IPS DF 6.9 (cell line): Measurements from ENCODE around the gene MYH13.

ENCODE experiments used
- DNase-seq: peaks from one replicate; pipeline ENCODE4 v3.0.0-alpha.2; 2013; ENCODE audit warnings: low read depth, low spot score
- H3K27ac ChIP-seq: one replicate; pipeline ENCODE4 v1.5.1; 2013; ENCODE audit warnings: low read length, control low read depth
- H3K27me3 ChIP-seq: 2 replicates; pipeline ENCODE4 v1.6.1; 2013; ENCODE audit warnings: mild to moderate bottlenecking, low read length; ENCODE audit not compliant: control insufficient read depth, insufficient read depth
- H3K36me3 ChIP-seq: 2 replicates; pipeline ENCODE4 v1.6.1; 2013; ENCODE audit warnings: low read length; ENCODE audit not compliant: control insufficient read depth, insufficient read depth
- H3K4me1 ChIP-seq: 2 replicates; pipeline ENCODE4 v1.6.1; 2013; ENCODE audit warnings: low read length; ENCODE audit not compliant: control insufficient read depth, insufficient read depth
- H3K4me3 ChIP-seq: 2 replicates; pipeline ENCODE4 v1.5.1; 2013; ENCODE audit warnings: mild to moderate bottlenecking, low read length
- H3K9me3 ChIP-seq: 2 replicates; pipeline ENCODE4 v1.6.1; 2013; ENCODE audit warnings: low read length, inconsistent platforms; ENCODE audit not compliant: control insufficient read depth, insufficient read depth
- WGBS: extraction: QIAGEN DNeasy Blood & Tissue Kit; methylation state at CpG from one replicate; pipeline ENCODE4 v1.1.7; 2013; ENCODE audit warnings: mixed read lengths, missing lambda C conversion rate; ENCODE audit not compliant: insufficient read length, insufficient coverage; 5-methylcytosine and 5-hydroxymethylcytosine counted together

The MYH13 gene

DNA sequence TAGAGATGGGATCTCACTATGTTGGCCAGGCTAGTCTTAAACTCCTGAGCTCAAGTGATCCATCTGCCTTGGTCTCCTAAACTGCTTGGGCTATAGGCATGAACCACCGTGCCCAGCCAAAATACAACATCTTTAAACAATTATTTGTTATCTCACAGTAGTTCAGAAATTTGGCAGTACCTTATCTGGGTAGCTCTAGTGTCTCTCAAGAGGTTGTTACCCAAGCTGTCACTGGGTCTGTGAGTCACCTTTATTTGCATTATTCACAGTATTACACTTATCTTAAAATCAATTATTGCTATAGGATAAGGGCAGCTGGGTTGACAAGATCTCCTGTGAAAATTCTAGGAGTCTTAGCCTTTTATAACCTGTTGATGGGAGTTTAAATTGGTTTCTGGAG, 110.4 kb downstream of the MYH13 start:
- no peak for DNase-seq
- H3K27ac ChIP-seq: no peak overlapping the region
- WGBS: no CpG with 5 or more reads among the region's 1 CpG
- no peaks in the 10 kb centered on the region for H3K36me3 ChIP-seq
- no peak overlapping the region for H3K4me3 ChIP-seq
- H3K9me3 ChIP-seq: no peaks in the 10 kb centered on the region
- H3K4me1 ChIP-seq: no peaks in the 10 kb centered on the region
- no peaks in the 10 kb centered on the region for H3K27me3 ChIP-seq

DNA sequence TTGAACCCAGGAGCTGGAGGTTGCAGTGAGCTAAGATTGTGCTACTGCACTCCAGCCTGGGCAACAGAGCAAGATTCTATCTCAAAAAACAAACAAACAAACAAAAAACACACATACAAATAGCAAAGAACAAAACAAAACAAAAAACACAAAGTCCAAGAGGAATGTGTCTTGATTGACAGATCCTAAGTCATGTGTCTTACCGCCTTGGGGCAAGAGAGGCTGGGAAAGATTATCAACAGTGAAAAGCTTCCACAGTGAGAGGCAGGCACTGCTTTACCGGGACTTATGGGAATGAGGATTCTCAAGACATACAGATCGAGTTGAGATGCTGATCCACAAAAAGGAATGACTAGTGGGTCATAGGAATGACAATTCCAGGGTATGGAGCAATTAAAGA, 111.7 kb downstream of the MYH13 start:
- no peaks in the 10 kb centered on the region for H3K4me1 ChIP-seq
- no peaks in the 10 kb centered on the region for H3K9me3 ChIP-seq
- WGBS: no CpG with 5 or more reads among the region's 3 CpGs
- H3K27me3 ChIP-seq: no peaks in the 10 kb centered on the region
- no peak for DNase-seq
- H3K4me3 ChIP-seq: no peak overlapping the region
- H3K36me3 ChIP-seq: no peaks in the 10 kb centered on the region
- H3K27ac ChIP-seq: no peak overlapping the region

DNA sequence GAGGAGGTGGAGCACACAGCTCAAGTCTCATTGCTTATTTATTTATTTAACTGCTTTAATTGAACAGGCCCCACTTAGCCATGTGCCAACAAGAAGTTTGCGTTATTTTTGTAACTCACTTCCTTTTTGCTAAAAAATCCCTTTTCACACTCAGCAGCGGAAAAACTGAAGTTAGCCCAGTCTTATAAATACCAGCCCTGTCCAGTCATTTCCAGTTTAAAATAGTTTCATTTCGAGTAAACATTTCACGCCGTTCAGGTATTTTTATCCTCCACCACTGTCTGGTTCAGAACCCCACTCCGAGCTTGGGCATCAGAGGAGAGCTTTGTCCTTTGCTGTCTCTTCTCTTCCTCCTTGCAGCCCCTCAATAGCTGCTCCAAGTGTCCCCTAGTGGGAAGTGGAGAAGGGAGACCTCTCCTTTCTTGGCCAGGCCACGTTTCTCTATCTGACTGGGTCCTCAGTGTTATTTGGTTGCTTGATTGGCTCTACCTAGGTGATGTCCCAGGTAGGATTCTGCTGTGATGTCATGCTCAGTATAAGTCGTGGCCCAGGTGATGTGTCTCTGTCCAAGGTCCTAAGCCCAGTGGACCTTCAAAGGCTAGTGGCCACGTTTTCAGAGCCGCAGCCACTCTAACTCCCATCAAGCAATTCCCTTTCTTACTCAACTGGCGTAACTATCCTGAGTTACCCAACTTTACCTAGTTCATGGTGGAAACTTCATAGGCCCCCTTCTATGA, 121.4 kb downstream of the MYH13 start:
- no peak for DNase-seq
- Histone ChIP-seq H3K4me3 (no peak overlapping the region), H3K9me3 (no peaks in the 10 kb centered on the region), H3K27me3 (no peaks in the 10 kb centered on the region), H3K27ac (no peak overlapping the region), H3K36me3 (no peaks in the 10 kb centered on the region), H3K4me1 (no peaks in the 10 kb centered on the region)
- no CpG with 5 or more reads among the region's 11 CpGs for WGBS
